ENCODE data around the gene UBXN4. TPM values are rescaled to one million over a fixed set of nuclear protein-coding genes. Genes with fewer than 3 reads are reported as not detected.
"Not testable (repeated sequence)": the region's sequence is repeated elsewhere in the genome, so short reads cannot be mapped to it uniquely, and the experiment has no call there.

Gene UBXN4
- total and polyA plus RNA-seq, 4 donors, result 32.2 to 96.8 (median 66.6) TPM

DNA sequence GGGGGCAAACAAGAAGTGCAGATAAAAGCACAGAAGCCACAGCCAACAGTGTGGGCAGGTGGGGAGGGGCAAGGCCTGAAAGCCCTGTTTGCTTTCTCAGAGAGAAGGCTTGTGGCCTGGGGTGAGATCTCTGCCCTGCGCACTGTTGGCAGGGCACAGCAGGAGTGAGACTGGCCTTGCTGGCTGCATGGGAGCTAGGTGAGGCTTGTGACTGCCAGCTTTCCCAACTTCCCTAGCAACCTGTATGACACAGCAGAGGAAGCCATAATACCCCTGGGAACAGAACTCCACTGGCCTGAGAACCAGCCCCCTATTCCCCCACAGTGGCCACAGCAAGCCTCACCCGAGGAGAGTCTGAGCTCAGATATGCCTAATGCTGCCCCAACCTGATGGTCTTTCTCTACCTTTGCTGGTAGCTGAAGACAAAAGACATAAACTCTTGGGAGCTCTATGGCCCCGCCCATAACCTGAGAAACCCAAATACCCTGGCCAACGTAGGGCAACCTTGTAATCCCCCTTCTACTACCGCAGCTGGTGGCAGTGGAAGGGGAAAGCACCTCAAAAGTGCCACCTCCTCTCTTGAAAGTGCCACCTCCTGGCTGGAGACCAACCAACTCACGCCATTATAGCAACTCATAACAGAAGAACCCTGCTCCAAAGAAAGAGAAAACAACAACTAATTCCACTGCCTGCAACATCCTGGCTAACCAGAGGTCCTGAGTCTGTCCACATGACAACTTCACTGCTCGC lies 50.9 kb downstream of the UBXN4 start:
- Histone ChIP-seq H3K36me3 (ENCODE audit: control insufficient read depth in 1 of 2, insufficient read depth in 2 of 2, low read length in 1 of 2) (peaks cover 0 to 4% of the 10 kb centered on the region in 2 donors), H3K4me1 (ENCODE audit: control insufficient read depth in 1 of 2, insufficient read depth in 2 of 2, low read length in 2 of 2) (no peaks in the 10 kb centered on the region), H3K27ac (ENCODE audit: low read depth in 1 of 2, low read length in 2 of 2) (no peak overlapping the region), H3K9me3 (ENCODE audit: control insufficient read depth, low read length) (no peaks in the 10 kb centered on the region), H3K4me3 (ENCODE audit: low read length in 2 of 2) (no peak overlapping the region), H3K27me3 (ENCODE audit: control insufficient read depth in 1 of 2, insufficient read depth in 2 of 2, low read length in 1 of 2) (no peaks in the 10 kb centered on the region)
- no peak for DNase-seq
- ATAC-seq (ENCODE audit: low FRiP score), result no peak
- intact Hi-C loops (cut with DNase I), result no loop called here
- WGBS, 2 donors, result 75 to 79% methylated on average over 7 of the region's 7 CpGs

DNA sequence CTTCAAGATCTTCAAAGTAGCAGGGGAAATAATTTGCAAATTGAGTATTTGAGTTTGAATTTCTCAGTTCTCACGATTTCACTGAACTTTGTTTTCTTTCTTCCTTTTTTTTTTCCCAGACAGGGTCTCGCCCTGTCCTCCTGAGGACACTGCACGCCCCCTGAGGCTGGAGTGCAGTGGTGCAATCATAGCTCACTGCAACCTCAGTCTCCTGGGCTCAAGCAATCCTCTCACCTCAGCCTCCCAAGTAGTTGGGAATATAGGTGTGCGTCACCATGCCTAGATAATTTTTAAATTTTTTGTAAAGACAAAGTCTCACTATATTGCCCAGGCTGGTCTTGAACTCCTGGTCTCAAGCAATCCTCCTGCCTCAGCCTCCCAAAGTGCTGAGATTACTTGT lies 54.0 kb downstream of the UBXN4 start:
- intact Hi-C loops (cut with DNase I); H3K27ac ChIP-seq (ENCODE audit: low read depth in 1 of 2, low read length in 2 of 2); H3K27me3 ChIP-seq (ENCODE audit: control insufficient read depth in 1 of 2, insufficient read depth in 2 of 2, low read length in 1 of 2); DNase-seq; H3K4me3 ChIP-seq (ENCODE audit: low read length in 2 of 2); H3K9me3 ChIP-seq (ENCODE audit: control insufficient read depth, low read length); ATAC-seq (ENCODE audit: low FRiP score); H3K36me3 ChIP-seq (ENCODE audit: control insufficient read depth in 1 of 2, insufficient read depth in 2 of 2, low read length in 1 of 2); H3K4me1 ChIP-seq (ENCODE audit: control insufficient read depth in 1 of 2, insufficient read depth in 2 of 2, low read length in 2 of 2): not testable (repeated sequence)
- 77 to 81% methylated on average over 4 of the region's 4 CpGs for WGBS, 2 donors

DNA sequence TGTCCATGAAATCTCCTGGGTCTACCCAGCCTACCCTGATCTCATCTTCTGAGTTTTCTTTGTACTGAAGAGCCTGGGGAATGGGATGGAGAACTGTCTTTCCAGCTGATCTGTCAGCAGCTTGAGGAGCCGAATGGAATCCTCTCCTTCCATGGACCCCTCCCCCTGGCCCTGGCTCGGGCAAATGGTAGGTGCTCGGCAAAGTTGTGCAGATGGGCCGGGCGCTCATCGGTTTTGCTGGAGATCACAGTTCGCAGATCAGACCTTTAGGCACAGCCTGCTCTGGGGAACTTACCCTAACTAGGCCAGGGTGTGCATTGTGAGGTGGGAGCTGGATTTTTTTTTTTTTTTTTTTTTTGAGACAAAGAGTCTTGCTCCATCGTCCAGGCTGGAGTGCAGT lies 55.0 kb downstream of the UBXN4 start:
- 96% methylated on average over 8 of the region's 8 CpGs for WGBS, 2 donors

GRCh38 chr2:135797497-135798274 lies 56.0 kb downstream of the UBXN4 start:
- peak; percentile 88 for ATAC-seq (ENCODE audit: low FRiP score)
- Histone ChIP-seq H3K4me3 (ENCODE audit: low read length in 2 of 2) (no peak overlapping the region), H3K9me3 (ENCODE audit: control insufficient read depth, low read length) (no peaks in the 10 kb centered on the region), H3K27ac (ENCODE audit: low read depth in 1 of 2, low read length in 2 of 2) (no peak overlapping the region), H3K27me3 (ENCODE audit: control insufficient read depth in 1 of 2, insufficient read depth in 2 of 2, low read length in 1 of 2) (no peaks in the 10 kb centered on the region), H3K4me1 (ENCODE audit: control insufficient read depth in 1 of 2, insufficient read depth in 2 of 2, low read length in 2 of 2) (no peaks in the 10 kb centered on the region), H3K36me3 (ENCODE audit: control insufficient read depth in 1 of 2, insufficient read depth in 2 of 2, low read length in 1 of 2) (no peaks in the 10 kb centered on the region)
- DNase-seq, result peak; percentile 83 to 91
- WGBS, 2 donors, result 49 to 55% methylated on average over 22 of the region's 22 CpGs
- intact Hi-C loops (cut with DNase I), result no loop called here

More for the DNA sequence above, 55.0 kb downstream of the UBXN4 start:
- no peak overlapping the region for H3K4me3 ChIP-seq (ENCODE audit: low read length in 2 of 2)
- no peak overlapping the region for H3K27ac ChIP-seq (ENCODE audit: low read depth in 1 of 2, low read length in 2 of 2)
- no peaks in the 10 kb centered on the region for H3K36me3 ChIP-seq (ENCODE audit: control insufficient read depth in 1 of 2, insufficient read depth in 2 of 2, low read length in 1 of 2)
- H3K4me1 ChIP-seq (ENCODE audit: control insufficient read depth in 1 of 2, insufficient read depth in 2 of 2, low read length in 2 of 2), result no peaks in the 10 kb centered on the region
- H3K9me3 ChIP-seq (ENCODE audit: control insufficient read depth, low read length), result no peaks in the 10 kb centered on the region
- intact Hi-C loops (cut with DNase I), result no loop called here
- H3K27me3 ChIP-seq (ENCODE audit: control insufficient read depth in 1 of 2, insufficient read depth in 2 of 2, low read length in 1 of 2), result no peaks in the 10 kb centered on the region
- DNase-seq, result no peak
- no peak for ATAC-seq (ENCODE audit: low FRiP score)

DNA sequence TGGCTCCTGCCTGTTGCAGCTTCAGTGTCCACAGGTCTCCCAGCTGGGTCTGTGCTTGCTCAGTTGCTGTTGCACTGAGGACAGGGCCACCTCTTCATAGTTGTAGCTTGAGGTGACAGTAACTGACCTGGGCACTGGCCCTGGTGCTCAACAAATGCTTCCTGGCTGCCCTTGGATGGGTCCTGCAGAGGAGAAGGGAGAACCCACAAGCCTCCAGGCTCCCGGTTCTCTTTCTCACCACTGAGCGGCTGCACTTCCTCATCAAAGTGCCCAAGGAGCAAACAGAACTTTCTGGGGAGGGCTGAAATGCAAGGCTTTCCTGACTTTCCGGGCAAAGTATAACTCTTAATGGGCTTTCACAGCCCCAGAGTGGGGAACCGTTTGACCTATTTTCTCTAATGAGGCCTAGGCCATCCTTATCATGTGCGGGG lies 56.6 kb downstream of the UBXN4 start:
- no peaks in the 10 kb centered on the region for H3K4me1 ChIP-seq (ENCODE audit: control insufficient read depth in 1 of 2, insufficient read depth in 2 of 2, low read length in 2 of 2)
- DNase-seq, result no peak
- H3K36me3 ChIP-seq (ENCODE audit: control insufficient read depth in 1 of 2, insufficient read depth in 2 of 2, low read length in 1 of 2), result no peaks in the 10 kb centered on the region
- 66 to 70% methylated on average over 5 of the region's 5 CpGs for WGBS, 2 donors
- H3K27me3 ChIP-seq (ENCODE audit: control insufficient read depth in 1 of 2, insufficient read depth in 2 of 2, low read length in 1 of 2), result no peaks in the 10 kb centered on the region
- no peak for ATAC-seq (ENCODE audit: low FRiP score)
- H3K27ac ChIP-seq (ENCODE audit: low read depth in 1 of 2, low read length in 2 of 2), result no peak overlapping the region
- intact Hi-C loops (cut with DNase I), result no loop called here
- H3K4me3 ChIP-seq (ENCODE audit: low read length in 2 of 2), result no peak overlapping the region
- H3K9me3 ChIP-seq (ENCODE audit: control insufficient read depth, low read length), result no peaks in the 10 kb centered on the region

DNA sequence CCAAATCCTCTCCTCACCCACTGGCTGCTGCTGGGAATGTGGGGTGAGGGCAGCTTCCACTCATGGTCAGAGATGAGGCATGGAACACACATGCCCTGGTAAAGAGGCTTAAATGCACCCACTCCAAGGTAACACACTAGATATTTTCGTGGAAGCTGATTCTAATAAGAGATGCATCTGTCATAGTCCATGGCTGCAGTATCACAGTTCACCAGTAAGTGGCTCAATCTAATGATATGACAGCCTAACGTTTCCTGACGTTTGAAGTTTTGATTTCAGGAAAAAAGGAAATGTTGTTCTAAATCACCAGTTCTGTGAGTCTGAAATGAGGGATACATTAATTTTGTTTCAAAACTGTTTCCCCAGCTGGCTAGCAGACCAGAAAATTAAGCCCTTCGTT lies 57.1 kb downstream of the UBXN4 start:
- H3K27ac ChIP-seq (ENCODE audit: low read depth in 1 of 2, low read length in 2 of 2), result no peak overlapping the region
- no peak overlapping the region for H3K4me3 ChIP-seq (ENCODE audit: low read length in 2 of 2)
- no peaks in the 10 kb centered on the region for H3K9me3 ChIP-seq (ENCODE audit: control insufficient read depth, low read length)
- intact Hi-C loops (cut with DNase I), result no loop called here
- H3K27me3 ChIP-seq (ENCODE audit: control insufficient read depth in 1 of 2, insufficient read depth in 2 of 2, low read length in 1 of 2), result no peaks in the 10 kb centered on the region
- DNase-seq (no peak), ATAC-seq (ENCODE audit: low FRiP score) (no peak)
- no peaks in the 10 kb centered on the region for H3K4me1 ChIP-seq (ENCODE audit: control insufficient read depth in 1 of 2, insufficient read depth in 2 of 2, low read length in 2 of 2)
- H3K36me3 ChIP-seq (ENCODE audit: control insufficient read depth in 1 of 2, insufficient read depth in 2 of 2, low read length in 1 of 2), result no peaks in the 10 kb centered on the region
- 38 to 41% methylated on average over 4 of the region's 4 CpGs for WGBS, 2 donors

GRCh38 chr2:135799738-135800137 lies 58.1 kb downstream of the UBXN4 start:
- DNase-seq (no peak), ATAC-seq (ENCODE audit: low FRiP score) (no peak)
- H3K4me3 ChIP-seq (ENCODE audit: low read length in 2 of 2), result no peak overlapping the region
- H3K9me3 ChIP-seq (ENCODE audit: control insufficient read depth, low read length), result no peaks in the 10 kb centered on the region
- intact Hi-C loops (cut with DNase I), result no loop called here
- no peaks in the 10 kb centered on the region for H3K27me3 ChIP-seq (ENCODE audit: control insufficient read depth in 1 of 2, insufficient read depth in 2 of 2, low read length in 1 of 2)
- WGBS, 2 donors, result 25 to 30% methylated on average over 2 of the region's 2 CpGs
- no peaks in the 10 kb centered on the region for H3K36me3 ChIP-seq (ENCODE audit: control insufficient read depth in 1 of 2, insufficient read depth in 2 of 2, low read length in 1 of 2)
- H3K4me1 ChIP-seq (ENCODE audit: control insufficient read depth in 1 of 2, insufficient read depth in 2 of 2, low read length in 2 of 2), result no peaks in the 10 kb centered on the region
- no peak overlapping the region for H3K27ac ChIP-seq (ENCODE audit: low read depth in 1 of 2, low read length in 2 of 2)

DNA sequence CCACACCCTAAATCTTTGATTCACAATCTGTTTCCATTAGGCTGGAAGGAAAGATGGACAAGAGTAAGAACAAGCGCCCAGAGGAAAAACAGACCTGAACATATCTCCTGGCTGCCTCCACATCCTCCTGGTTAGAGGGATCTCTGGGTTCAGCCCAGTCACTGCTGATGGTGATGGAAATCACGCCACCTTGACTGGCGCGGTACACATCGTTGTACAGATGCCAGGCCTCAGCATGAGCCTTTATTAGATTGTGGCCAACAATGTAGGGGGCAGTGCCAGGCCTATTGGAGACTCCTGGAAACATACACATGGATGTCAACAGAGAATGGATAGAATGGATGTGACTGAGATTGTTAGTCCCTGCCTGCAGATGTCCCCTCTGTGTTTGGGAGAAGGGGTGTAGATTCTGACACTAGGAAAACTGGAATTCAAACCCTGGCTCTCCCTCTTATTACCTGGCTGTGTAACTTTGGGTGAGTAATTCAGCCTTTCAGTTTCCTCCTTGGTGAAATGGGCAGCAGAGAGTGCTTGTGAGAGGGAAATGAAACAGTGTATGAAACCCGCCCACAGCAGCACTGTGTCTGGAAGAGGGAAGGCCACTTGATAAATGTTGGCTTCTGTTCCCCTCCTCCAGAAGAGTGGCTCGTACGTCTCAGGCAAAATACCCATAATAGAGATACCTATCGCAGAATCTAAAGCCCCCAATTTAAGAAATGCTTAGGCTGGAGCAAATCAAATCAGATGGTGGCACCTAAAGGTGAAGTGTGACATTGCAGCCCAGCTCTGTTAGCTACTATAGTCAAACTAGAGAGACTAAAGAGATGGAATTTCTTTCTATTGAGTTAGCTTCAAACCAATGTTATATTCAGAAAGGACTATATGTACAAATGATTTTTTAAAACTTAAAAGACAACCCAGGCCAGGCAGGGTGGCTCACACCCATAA lies 59.1 kb downstream of the UBXN4 start:
- no peaks in the 10 kb centered on the region for H3K36me3 ChIP-seq (ENCODE audit: control insufficient read depth in 1 of 2, insufficient read depth in 2 of 2, low read length in 1 of 2)
- H3K9me3 ChIP-seq (ENCODE audit: control insufficient read depth, low read length), result no peaks in the 10 kb centered on the region
- no peak overlapping the region for H3K4me3 ChIP-seq (ENCODE audit: low read length in 2 of 2)
- intact Hi-C loops (cut with DNase I), result no loop called here
- ATAC-seq (ENCODE audit: low FRiP score) (no peak), DNase-seq (no peak)
- H3K27me3 ChIP-seq (ENCODE audit: control insufficient read depth in 1 of 2, insufficient read depth in 2 of 2, low read length in 1 of 2), result no peaks in the 10 kb centered on the region
- H3K27ac ChIP-seq (ENCODE audit: low read depth in 1 of 2, low read length in 2 of 2), result no peak overlapping the region
- no peaks in the 10 kb centered on the region for H3K4me1 ChIP-seq (ENCODE audit: control insufficient read depth in 1 of 2, insufficient read depth in 2 of 2, low read length in 2 of 2)
- 85 to 86% methylated on average over 9 of the region's 9 CpGs for WGBS, 2 donors
